HG02642 (cell line): ENCODE results near the gene TRIM28.
"Not testable (repeated sequence)": the region's sequence is repeated elsewhere in the genome, so short reads cannot be mapped to it uniquely, and the experiment has no call there.

Source experiments
- ATAC-seq: cut with Tn5 transposase; IDR thresholded peaks from one replicate; pipeline ENCODE4 v1.9.1; 2021; ENCODE audit warnings: mild to moderate bottlenecking; ENCODE audit not compliant: unreplicated experiment, poor library complexity

Gene TRIM28

GRCh38 chr19:58572818-58573657, 29.2 kb downstream of the TRIM28 start, which contains the start of gene MZF1:
TSS of gene MZF1 (minus strand) at chr19:58573335. CDS start at chr19:58571389, 1,946 bp downstream.
- peak; percentile 64 for ATAC-seq

- no peak for ATAC-seq
Measured at GRCh38 chr19:58573658-58574164, 29.8 kb downstream of the TRIM28 start.

DNA sequence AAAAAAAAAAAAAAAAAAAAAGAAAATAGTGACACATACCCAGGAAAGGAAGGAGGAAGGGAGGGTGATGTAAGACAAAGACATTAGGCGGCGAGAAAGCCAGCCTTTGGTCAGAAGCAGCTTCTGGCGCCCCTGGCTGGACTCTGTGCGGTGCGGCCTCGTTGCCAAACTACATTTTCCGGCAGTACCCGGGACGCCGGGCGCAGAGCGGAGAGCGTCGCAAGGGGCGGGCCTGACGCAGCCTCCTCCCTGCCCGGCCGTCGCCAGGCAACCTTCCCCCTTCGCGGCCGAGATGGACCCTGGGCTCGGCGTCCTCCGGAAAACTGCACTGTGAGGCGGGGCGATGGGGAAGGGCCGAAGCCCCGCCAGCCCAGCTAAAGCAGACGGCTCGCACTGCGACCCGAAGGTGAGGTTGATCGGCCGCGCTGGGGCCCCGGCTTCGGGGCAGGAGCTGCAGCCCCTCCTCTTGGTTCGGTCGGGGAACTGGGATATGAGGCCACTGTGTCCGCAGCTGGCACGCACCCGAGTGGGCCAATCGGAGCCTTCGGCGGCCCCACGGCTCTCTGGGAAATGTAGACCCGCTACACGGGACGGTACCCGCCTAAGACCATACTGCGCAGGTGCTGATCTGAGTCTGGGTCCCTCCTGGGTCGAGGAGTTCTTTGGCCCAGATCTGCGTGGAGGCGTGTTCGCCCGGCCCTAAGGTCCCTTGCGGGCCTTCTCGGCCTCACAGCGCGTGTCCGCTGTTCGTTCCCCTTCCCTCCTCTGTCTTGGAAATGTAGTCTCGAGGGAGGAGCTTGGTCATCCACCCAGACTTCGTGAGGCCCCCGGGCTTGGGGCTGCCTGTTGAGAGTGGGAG, 31.5 kb downstream of the TRIM28 start:
- peak; percentile 40 for ATAC-seq

- not testable (repeated sequence) for ATAC-seq
Measured at GRCh38 chr19:58577581-58577980, 33.7 kb downstream of the TRIM28 start.

DNA sequence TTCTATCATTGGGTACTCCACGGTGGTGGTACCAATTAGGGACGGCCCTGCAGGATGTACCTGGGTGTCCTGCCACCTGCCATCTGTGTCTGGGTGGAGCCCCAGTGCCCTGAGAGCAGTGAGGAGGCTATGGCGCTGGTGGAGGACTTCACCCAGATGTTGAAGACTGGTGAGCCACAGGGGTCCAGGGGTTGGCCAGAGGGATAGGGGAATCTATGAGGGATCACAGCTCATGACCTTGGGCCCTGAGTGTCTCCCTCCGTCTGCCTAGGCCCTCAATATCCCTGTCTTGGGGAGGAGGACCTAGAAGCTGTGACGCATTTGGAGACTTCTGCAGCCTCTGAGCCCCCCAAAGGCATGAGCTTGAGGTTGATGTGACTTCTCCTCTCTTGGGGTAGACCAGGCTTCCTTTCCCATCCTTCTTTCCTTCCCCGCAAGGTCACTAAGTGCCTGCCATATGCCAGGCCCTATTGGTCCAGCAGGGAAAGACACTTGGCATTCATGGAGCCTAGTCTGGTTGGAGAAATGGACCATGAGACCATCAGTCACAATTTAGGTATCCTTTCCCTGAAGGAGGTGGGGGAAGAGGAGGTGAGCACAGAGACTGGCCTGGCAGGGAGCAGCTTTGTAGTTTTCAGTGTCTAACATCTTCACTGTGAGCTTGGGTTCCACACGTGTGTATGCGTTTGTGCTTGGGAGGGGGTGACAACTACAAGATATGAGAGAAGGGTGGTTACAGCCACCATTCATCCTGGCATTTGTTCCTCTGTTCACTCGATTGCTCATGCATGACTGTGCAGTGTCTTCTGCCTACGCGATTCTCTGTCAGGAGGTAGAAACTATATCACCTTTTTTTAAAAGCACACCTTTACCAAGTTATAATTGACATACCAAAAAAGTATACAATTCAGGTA, 34.4 kb downstream of the TRIM28 start:
- ATAC-seq: no peak

- no peak for ATAC-seq
Measured at GRCh38 chr19:58579473-58580142, 35.7 kb downstream of the TRIM28 start.

- ATAC-seq: peak; percentile 80
Measured at GRCh38 chr19:58581227-58582141, 37.6 kb downstream of the TRIM28 start.

DNA sequence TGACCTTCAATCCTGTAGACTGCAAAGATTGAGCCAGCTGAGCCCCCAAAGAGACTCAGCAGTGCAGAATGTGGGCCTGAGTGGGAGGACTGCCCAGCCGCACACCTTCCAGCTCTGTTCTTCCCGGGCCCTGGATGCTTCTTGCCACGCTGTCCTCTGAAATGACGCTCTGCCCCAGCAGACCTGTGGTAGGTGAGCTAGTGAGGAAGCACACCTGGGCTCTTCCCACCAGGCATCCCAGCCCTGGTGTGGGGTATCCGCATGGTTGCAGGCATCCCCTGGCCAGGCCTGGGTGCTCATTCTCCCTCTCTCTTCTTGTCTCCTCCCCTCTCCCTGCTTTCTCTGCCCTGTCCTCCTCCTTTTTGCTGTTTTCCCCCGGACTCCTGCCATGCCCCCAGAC, 39.1 kb downstream of the TRIM28 start:
- ATAC-seq: no peak

- ATAC-seq: no peak
Measured at GRCh38 chr19:58584498-58585441, 40.9 kb downstream of the TRIM28 start.

GRCh38 chr19:58585442-58586132, 41.7 kb downstream of the TRIM28 start:
- no peak for ATAC-seq

GRCh38 chr19:58586133-58586765, 42.4 kb downstream of the TRIM28 start:
- no peak for ATAC-seq
